NCI-H526 treated with DMSO at 0.1 percent for 48 hours (cell line): ENCODE data around the gene FBXO3.
"Not testable (repeated sequence)": the region's sequence is repeated elsewhere in the genome, so short reads cannot be mapped to it uniquely, and the experiment has no call there.

Experiments
- DNase-seq: peaks from one replicate; lab custom pipeline; 2025; lab: John Stamatoyannopoulos, UW

Gene FBXO3

GRCh38 chr11:33729072-33729664 is 45.2 kb downstream of the FBXO3 start:
- not testable (repeated sequence) for DNase-seq

- not testable (repeated sequence) for DNase-seq
Observed at GRCh38 chr11:33727539-33727938, 46.8 kb downstream of the FBXO3 start.

- DNase-seq: no peak
Observed at GRCh38 chr11:33725496-33725895, 48.8 kb downstream of the FBXO3 start.

GRCh38 chr11:33724644-33725035 is 49.7 kb downstream of the FBXO3 start:
- no peak for DNase-seq

- no peak for DNase-seq
Observed at GRCh38 chr11:33723238-33723881, 51.0 kb downstream of the FBXO3 start.

- no peak for DNase-seq
Observed at GRCh38 chr11:33722590-33723234, 51.6 kb downstream of the FBXO3 start.

- DNase-seq: no peak
Observed at GRCh38 chr11:33721984-33722383, 52.3 kb downstream of the FBXO3 start.

GRCh38 chr11:33721426-33721825 is 52.9 kb downstream of the FBXO3 start:
- DNase-seq: no peak

- no peak for DNase-seq
Observed at GRCh38 chr11:33719587-33719986, 54.7 kb downstream of the FBXO3 start.

GRCh38 chr11:33718440-33718839 is 55.9 kb downstream of the FBXO3 start:
- DNase-seq: no peak

- no peak for DNase-seq
Observed at GRCh38 chr11:33716243-33716642, 58.1 kb downstream of the FBXO3 start.

GRCh38 chr11:33713856-33714398 is 60.4 kb downstream of the FBXO3 start:
- no peak for DNase-seq

- peak; percentile 29 for DNase-seq
Observed at GRCh38 chr11:33713151-33713855, 61.0 kb downstream of the FBXO3 start.

GRCh38 chr11:33712436-33712835 is 61.9 kb downstream of the FBXO3 start:
- no peak for DNase-seq

- DNase-seq: no peak
Observed at GRCh38 chr11:33709466-33709865, 64.9 kb downstream of the FBXO3 start.

- DNase-seq: no peak
Observed at GRCh38 chr11:33708985-33709384, 65.3 kb downstream of the FBXO3 start.

- DNase-seq: not testable (repeated sequence)
Observed at GRCh38 chr11:33707831-33708230, 66.5 kb downstream of the FBXO3 start.

- no peak for DNase-seq
Observed at GRCh38 chr11:33706966-33707365, 67.4 kb downstream of the FBXO3 start.

GRCh38 chr11:33706546-33706945 is 67.8 kb downstream of the FBXO3 start:
- DNase-seq: no peak

GRCh38 chr11:33704240-33705002 is 69.9 kb downstream of the FBXO3 start:
- DNase-seq: no peak

- no peak for DNase-seq
Observed at GRCh38 chr11:33703788-33704187, 70.5 kb downstream of the FBXO3 start.

- DNase-seq: no peak
Observed at GRCh38 chr11:33703234-33703633, 71.1 kb downstream of the FBXO3 start.
